COLO668 (cell line): Measurements from ENCODE around the gene PROCA1.
"Not testable (repeated sequence)": the region's sequence is repeated elsewhere in the genome, so short reads cannot be mapped to it uniquely, and the experiment has no call there.

Source experiments
- DNase-seq: peaks from one replicate; lab custom pipeline; 2025; ENCODE audit not compliant: unreplicated experiment; lab: John Stamatoyannopoulos, UW

Gene PROCA1

DNA sequence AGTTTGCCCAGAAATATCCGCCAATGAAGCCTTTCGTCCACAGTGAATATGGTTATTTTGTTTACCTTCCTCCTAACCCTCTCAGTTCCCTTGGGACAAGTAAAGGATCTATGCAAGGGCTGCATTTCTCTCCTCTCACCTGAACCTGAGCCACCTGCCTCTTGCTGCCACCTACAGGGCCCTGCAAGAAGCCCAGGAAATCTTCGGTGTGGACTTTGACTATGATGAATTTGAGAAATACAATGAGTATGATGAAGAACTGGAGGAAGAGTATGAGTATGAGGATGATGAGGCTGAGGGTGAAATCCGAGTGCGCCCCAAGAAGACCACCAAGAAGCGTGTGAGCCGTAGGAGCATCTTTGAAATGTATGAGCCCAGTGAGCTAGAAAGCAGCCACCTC lies 35.7 kb downstream of the PROCA1 start:
- peak; percentile 1 for DNase-seq

GRCh38 chr17:28675490-28675889 lies 36.2 kb downstream of the PROCA1 start:
- DNase-seq: no peak

DNA sequence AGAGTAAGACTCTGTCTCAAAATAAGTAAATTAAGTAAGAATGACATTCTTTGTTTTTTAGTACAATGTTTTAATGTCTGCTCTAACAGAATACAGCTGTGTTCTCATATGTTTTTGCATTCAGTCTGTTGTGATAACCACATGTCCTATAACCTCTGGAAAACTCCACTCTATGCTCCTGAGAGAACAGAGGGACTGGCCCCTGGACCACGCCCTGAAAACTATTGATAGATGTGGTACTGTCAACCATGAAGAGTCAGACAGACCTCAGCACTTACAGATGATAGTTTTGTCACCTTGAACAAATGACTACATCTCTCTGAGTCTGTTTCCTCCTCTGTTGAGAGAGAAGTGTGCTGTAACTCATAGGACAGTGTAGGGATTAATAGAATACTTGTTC lies 41.8 kb downstream of the PROCA1 start:
- DNase-seq: no peak

DNA sequence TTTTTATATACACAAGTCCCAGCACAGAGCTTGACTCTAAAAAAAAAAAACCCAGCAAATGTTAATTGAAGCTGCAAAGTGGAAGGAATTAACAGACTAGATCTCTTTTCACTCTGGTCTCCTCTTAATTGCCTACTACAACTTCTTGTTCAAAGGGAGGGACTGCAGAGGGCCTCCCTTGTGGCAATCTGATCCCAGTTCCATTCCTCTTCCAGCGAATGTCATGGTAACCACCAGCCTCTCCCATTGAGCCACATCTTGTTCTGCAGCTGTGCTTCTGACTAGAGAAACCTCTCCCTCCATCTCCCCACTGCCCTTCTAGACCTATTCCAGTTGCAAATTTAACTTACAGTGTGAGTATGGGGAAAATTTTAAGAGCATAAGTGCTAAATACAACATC lies 43.8 kb downstream of the PROCA1 start:
- DNase-seq: no peak

DNA sequence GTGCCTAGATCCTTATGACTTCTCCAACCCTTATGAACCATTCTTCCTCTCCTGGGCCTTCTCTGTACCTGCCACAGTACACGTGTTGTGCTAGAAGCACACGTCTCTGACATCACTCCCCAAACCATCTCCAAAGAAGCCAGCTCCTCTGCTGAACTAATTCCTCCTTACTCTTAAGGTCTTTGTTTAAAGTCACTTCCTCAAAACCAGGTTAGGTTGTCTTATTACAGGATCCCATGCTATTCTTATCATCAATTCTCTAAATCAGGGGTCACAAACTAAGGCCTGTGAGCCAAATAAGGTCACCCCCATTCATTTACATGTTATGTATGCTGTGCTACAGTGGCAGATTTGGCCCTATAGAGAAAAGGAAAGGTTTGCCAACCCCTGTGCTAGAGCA lies 45.7 kb downstream of the PROCA1 start:
- no peak for DNase-seq

- no peak for DNase-seq
Measured at GRCh38 chr17:28663723-28664122, 48.0 kb downstream of the PROCA1 start.

- DNase-seq: peak; percentile 24
Measured at GRCh38 chr17:28662527-28662829, 49.2 kb downstream of the PROCA1 start.

GRCh38 chr17:28661635-28662526 lies 49.8 kb downstream of the PROCA1 start, which contains the start of the genes SDF2 and SUPT6H:
SDF2 (minus strand) TSS chr17:28661906; CDS start chr17:28661876, 30 bp downstream.
SUPT6H (plus strand) TSS chr17:28662205; CDS start chr17:28673402, 11,197 bp downstream.
- peak; percentile 82 for DNase-seq

- not testable (repeated sequence) for DNase-seq
Measured at GRCh38 chr17:28659497-28659881, 52.2 kb downstream of the PROCA1 start.

- not testable (repeated sequence) for DNase-seq
Measured at GRCh38 chr17:28658766-28659496, 52.8 kb downstream of the PROCA1 start.

DNA sequence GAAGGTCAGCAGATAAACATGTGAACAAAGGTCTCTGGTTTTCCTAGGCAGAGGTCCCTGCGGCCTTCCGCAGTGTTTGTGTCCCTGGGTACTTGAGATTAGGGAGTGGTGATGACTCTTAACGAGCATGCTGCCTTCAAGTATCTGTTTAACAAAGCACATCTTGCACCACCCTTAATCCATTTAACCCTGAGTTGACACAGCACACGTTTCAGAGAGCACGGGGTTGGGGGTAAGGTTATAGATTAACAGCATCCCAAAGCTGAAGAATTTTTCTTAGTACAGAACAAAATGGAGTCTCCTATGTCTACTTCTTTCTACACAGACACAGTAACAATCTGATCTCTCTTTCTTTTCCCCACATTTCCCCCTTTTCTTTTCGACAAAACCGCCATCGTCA lies 53.3 kb downstream of the PROCA1 start:
- DNase-seq: not testable (repeated sequence)

GRCh38 chr17:28657756-28658155 lies 53.9 kb downstream of the PROCA1 start:
- no peak for DNase-seq

GRCh38 chr17:28655160-28655559 lies 56.5 kb downstream of the PROCA1 start:
- no peak for DNase-seq
